HL-60 (cell line): ENCODE results near the gene PAPOLB.

ENCODE experiments used
- POLR2AphosphoS5 ChIP-seq: IDR thresholded peaks from 2 replicates; pipeline ENCODE4 v1.6.1; 2012; ENCODE audit warnings: low read depth
- TF ChIP-seq, protein P1 (sequence below): IDR thresholded peaks from one replicate; pipeline ENCODE4 v1.5.1; 2011; ENCODE audit warnings: low read length, control low read depth, inconsistent platforms; ENCODE audit not compliant: insufficient read depth
- TF ChIP-seq, protein P2 (sequence below): IDR thresholded peaks from 2 replicates; pipeline ENCODE4 v1.6.1; 2012; ENCODE audit warnings: low read depth; ENCODE audit not compliant: insufficient replicate concordance

DNA sequence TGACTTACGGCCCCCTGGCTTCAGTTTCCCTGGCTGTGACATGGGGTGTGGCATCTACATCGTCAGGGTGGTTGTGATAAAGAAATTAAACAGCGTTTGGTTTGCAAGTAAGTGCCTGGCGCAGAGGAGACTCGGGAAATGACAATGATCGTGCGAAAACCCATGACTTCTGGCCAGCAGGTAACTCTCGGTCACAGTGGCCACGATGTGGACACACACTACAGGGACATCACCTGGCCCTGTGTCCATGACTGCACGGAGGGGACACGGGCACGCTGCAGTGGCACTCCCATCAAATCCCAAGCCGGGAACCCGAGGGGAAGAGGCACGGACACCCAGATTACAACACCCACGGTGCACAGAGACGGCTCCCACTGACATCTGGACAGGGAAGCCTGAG is 28.7 kb downstream of the PAPOLB start:
- TF ChIP-seq, protein P1, sequence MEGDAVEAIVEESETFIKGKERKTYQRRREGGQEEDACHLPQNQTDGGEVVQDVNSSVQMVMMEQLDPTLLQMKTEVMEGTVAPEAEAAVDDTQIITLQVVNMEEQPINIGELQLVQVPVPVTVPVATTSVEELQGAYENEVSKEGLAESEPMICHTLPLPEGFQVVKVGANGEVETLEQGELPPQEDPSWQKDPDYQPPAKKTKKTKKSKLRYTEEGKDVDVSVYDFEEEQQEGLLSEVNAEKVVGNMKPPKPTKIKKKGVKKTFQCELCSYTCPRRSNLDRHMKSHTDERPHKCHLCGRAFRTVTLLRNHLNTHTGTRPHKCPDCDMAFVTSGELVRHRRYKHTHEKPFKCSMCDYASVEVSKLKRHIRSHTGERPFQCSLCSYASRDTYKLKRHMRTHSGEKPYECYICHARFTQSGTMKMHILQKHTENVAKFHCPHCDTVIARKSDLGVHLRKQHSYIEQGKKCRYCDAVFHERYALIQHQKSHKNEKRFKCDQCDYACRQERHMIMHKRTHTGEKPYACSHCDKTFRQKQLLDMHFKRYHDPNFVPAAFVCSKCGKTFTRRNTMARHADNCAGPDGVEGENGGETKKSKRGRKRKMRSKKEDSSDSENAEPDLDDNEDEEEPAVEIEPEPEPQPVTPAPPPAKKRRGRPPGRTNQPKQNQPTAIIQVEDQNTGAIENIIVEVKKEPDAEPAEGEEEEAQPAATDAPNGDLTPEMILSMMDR = no peak
- TF ChIP-seq POLR2AphosphoS5 = no peak
- TF ChIP-seq, protein P2, sequence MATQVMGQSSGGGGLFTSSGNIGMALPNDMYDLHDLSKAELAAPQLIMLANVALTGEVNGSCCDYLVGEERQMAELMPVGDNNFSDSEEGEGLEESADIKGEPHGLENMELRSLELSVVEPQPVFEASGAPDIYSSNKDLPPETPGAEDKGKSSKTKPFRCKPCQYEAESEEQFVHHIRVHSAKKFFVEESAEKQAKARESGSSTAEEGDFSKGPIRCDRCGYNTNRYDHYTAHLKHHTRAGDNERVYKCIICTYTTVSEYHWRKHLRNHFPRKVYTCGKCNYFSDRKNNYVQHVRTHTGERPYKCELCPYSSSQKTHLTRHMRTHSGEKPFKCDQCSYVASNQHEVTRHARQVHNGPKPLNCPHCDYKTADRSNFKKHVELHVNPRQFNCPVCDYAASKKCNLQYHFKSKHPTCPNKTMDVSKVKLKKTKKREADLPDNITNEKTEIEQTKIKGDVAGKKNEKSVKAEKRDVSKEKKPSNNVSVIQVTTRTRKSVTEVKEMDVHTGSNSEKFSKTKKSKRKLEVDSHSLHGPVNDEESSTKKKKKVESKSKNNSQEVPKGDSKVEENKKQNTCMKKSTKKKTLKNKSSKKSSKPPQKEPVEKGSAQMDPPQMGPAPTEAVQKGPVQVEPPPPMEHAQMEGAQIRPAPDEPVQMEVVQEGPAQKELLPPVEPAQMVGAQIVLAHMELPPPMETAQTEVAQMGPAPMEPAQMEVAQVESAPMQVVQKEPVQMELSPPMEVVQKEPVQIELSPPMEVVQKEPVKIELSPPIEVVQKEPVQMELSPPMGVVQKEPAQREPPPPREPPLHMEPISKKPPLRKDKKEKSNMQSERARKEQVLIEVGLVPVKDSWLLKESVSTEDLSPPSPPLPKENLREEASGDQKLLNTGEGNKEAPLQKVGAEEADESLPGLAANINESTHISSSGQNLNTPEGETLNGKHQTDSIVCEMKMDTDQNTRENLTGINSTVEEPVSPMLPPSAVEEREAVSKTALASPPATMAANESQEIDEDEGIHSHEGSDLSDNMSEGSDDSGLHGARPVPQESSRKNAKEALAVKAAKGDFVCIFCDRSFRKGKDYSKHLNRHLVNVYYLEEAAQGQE = no peak
